Posterior vena cava (tissue), 2 donors: Measurements from ENCODE around the gene RP9. TPM values are rescaled to one million over a fixed set of nuclear protein-coding genes. Genes with fewer than 3 reads are reported as not detected.
"Not testable (repeated sequence)": the region's sequence is repeated elsewhere in the genome, so short reads cannot be mapped to it uniquely, and the experiment has no call there.

Source experiments
- DNase-seq: peaks from one replicate; pipeline ENCODE4 v3.0.0-alpha.2; 2020; ENCODE audit warnings: low spot score
- intact Hi-C, 2 donors: fragments of 100-400 bp; cut with DNase I; formaldehyde crosslinking; loops; one replicate each; pipeline versions ENCODE4 v1.14.1 to v1.14.2; 2022 to 2023
- total RNA-seq, 2 donors: library from RNA; stranded (reverse); fragmentation: NEBNext Ultra II Directional; extraction: Animal tissue kit (Norgen Biotek cat#: 25700); gene quantifications; one replicate each; pipeline ENCODE4 v1.2.1, GENCODE V29; 2021
- donor health status: DM: yes; HTN: yes; CAD: no.
- donor health status: DM: yes; HTN: yes; CAD: no.

RP9 gene
- total RNA-seq, 2 donors from 2014 or later: 9.4 to 10.9 TPM

- no peak for DNase-seq
- intact Hi-C loops: no loop called here
Measured at GRCh38 chr7:33108554-33109004, 625 bp downstream of the RP9 start.

DNA sequence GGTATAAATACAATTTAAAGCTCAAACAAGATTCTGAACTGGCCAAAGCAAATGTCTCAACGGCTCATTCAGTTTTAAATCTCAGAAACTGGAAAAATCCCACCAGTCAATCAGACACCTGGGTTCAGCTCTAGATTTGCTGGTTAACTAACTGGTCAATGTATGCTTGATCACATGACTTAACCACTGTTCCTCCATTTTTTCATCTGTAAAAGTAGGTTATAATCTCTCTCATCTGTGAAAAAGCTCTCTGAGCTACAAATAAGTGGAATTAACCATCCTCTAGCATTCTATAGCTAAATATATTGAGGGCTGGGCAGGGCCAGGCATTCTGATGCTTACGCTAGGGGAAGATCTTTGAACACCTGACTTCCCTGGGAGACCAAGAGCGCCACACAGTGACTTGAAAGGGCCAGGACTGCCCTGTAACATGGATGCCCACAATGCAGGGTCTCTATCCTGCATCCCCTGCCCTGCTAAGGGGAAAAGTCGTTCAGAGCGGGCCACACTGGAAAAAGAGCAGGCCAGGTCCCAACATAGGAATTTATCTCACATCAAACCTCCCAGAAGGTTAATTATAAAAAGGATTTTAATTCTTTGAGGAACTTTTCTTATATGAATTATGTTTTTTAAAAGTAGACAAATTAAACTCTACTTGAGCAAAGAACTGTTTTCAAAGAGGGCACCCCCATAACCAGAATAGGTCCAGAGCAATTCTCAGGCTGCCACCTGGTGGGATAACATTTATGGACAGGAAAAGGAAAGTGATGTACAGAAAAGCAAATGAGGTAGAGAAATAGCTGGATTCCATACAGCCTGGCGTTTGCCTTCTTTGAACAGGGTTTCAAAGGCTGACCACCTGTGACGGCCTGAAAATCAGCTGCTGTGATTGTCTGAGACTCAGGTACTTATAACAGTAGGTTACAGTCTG, 1.8 kb downstream of the RP9 start:
- no peak for DNase-seq
- intact Hi-C loops: no loop called here

- intact Hi-C loops: no loop called here
- no peak for DNase-seq
Measured at GRCh38 chr7:33101906-33102305, 7.3 kb downstream of the RP9 start.

DNA sequence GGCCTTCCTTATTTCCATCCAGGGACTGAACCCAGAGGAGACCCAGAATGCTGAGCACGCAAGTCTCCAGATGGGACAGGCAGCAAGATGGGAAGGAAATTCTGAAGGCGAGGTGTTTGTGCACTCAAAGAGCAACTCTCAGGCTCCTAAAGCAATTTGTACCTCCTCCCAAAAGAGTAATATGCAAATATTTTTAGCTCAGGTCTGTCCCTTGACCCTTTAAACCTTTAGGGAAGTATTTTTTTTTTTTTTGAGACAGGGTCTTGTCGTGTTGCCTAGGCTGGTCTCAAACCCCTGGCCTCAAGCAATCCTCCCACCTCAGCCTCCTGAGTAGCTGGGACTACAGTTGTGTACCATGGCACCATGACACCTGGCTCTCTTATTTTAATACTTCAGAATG, 8.4 kb downstream of the RP9 start:
- intact Hi-C loops: no loop called here
- no peak for DNase-seq

- DNase-seq: no peak
- intact Hi-C loops: no loop called here
Measured at GRCh38 chr7:33099154-33099940, 9.9 kb downstream of the RP9 start.

- DNase-seq, intact Hi-C loops: not testable (repeated sequence)
Measured at GRCh38 chr7:33094745-33095275, 14.4 kb downstream of the RP9 start.

DNA sequence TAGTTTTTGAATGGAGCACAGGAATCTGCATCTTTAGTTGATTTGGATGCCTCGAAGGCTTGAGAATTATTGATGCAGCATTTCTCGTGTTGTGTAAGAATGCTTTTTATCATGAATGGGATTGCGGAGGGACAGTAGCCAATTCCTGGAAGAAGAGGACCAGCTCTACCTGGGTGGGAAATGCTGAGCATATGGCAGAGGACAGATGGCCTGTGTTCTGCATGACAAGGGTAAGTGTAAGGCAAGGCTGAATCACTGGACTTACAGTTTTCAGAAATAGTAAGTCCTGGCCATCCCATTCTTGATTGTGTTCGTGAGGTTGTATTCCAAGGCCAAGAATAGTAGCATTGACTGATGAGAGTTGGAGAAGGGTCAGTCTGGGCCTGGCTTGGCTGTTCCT, 15.9 kb downstream of the RP9 start:
- no peak for DNase-seq
- intact Hi-C loops: no loop called here

DNA sequence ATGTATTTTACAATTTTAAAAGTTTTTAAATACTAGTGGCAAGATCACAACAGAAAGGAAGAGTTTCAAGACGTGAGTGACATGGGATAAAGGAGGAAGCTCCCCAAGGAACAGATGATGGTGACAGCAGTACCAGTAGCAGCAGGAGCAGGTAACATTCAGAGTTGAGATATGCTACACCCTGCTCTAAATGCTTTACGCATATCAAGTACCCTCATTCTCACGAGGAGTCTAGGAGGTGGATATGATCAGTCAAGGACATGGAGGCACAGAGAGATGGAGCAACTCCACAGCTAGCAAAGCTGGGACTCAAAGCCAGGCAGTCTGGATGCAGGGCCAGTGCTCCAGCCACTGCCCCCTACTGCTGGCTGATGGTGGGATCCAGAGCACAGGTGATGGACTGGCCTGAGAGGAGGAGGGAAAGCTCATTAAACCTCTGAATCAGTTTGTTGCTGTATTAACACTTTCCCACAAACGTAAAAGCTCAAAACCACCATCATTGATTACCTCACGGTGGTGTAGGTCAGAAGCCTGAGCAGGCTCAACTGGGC, 17.5 kb downstream of the RP9 start:
- no peak for DNase-seq
- intact Hi-C loops: no loop called here

DNA sequence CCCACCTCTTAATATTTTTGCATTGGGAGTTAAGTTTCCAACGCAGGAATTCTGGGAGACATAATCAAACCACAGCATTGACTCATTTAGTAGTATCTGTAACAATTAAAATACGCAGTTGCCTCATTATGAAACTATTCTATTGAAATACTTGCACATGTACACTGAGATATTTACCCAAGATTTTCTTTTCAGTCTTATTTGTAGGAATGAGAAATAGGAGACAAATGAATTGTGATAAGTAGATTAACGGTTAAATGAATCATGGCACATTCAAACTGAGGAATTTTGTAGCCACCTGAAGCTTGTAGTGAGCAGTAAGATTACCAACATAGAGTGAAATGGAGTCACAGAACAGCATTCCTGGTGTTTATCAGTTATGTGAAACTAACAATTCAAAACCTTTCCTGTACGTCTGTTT, 18.1 kb downstream of the RP9 start:
- intact Hi-C loops: no loop called here
- no peak for DNase-seq

DNA sequence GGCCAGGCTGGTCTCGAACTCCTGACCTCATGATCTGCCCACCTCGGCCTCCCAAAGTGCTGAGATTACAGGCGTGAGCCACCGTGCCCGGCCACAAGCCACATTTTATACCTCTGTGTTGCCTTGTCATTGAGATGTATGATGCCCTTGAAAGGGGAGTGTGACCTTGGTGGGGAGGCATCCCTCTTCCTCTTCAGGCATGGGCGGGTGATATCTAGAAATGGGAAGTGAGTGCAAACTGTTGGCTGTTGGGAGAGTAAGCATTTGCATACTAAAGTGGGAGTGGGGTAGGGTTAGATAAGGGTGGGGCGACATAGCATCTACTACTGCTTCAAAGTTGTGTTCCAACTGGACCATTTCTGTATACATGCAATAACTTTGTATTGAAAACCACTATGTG, 20.1 kb downstream of the RP9 start:
- no peak for DNase-seq
- intact Hi-C loops: no loop called here

- intact Hi-C loops: no loop called here
- DNase-seq: no peak
Measured at GRCh38 chr7:33087858-33088257, 21.3 kb downstream of the RP9 start.

GRCh38 chr7:33087356-33087755, 21.8 kb downstream of the RP9 start:
- no peak for DNase-seq
- intact Hi-C loops: no loop called here

DNA sequence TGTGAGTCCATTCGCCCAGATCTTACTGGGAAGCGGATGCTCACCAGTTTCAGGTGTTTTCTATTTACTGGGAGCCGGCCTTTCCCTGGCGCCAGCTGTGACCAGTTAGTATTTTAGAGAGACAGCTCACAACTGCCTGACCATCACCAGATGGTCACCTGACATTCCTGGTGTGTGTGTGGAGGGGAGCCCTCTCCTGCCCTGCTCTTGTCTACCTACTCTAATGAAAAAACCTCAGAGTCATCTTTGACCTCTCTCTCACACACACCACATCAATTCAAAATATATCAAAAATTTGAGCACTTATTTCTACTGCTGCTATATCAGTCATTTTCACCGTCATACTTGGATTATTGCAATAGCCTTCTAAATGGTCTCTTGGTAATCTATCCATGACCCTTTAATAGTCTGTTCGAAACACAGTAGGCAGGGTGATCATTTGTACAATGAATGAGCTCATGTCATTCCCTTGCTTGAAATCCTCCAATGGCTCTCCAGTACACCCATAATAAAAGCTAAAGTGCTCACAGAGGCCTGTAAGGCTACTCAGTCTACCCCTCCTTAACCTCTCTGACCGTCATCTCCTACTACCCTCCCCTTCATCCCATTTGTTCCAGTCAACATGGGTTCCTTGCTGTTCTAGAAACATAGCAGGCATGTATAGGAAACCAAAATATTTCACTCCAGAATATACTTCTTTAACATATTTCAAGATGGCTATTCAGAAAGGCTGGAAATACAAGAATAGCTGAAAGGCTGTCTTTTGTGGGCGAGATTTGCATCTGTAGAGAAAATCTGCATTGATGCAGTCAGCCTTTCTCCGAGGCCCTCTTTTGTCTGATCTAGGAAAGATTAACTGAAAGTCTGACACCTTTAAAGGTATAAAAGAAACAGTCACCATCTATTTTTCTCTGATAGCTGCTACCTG, 29.2 kb downstream of the RP9 start:
- intact Hi-C loops: no loop called here
- no peak for DNase-seq

GRCh38 chr7:33079096-33079495, 30.1 kb downstream of the RP9 start:
- no peak for DNase-seq

GRCh38 chr7:33076737-33077136, 32.5 kb downstream of the RP9 start:
- DNase-seq: no peak
- intact Hi-C loops: no loop called here

More at GRCh38 chr7:33079096-33079495, 30.1 kb downstream of the RP9 start:
- intact Hi-C loops: no loop called here

DNA sequence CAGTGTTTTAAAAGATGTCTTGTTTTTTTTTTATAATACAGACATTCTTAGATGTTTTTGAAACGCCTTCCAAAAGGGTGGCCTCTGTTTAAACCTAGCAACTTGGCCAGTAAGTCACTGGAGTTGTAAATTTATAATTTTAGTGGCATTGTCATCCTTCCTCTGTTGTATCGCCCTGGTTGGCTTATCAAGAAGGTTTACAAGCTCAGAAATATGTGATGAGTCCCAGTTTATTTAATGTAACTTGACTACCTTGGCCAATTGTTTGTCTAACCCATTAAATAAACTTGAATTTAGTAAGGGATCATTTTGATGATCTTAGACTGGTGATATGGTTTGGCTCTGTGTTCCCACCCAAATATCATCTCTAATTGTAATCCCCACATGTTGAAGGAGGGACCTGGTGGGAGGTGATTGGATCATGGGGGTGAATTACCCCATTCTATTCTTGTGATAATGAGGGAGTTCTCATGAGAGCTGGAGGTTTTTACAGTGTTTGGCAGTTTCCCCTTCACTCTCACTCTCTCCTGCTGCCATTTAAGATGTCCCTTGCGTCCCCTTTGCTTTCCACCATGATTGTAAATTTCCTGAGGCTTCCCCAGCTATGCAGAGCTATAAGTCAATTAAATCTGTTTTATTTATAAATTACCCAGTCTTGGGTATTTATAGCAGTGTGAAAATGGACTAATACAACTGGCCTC, 33.2 kb downstream of the RP9 start:
- intact Hi-C loops: no loop called here

DNA sequence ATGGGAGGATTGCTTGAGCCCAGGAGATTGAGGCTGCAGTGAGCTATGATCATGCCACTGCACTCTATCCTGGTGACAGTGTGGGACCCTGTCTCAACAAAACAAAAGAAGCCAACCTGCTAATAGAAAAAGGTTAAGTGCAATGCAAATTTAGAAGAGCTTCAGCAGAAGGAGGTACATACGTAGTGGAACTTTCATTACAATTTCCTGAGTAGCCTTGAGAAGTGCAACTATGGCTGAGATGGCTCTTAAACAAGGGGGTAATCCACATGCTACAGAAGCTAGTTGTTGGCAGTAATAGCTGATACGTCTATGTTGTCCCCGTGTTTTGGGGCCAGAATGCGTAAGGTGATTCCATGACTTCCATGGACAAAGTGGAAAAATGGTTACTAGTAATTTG, 36.0 kb downstream of the RP9 start:
- no peak for DNase-seq
- intact Hi-C loops: no loop called here

More for the DNA sequence above, 33.2 kb downstream of the RP9 start:
- no peak for DNase-seq

DNA sequence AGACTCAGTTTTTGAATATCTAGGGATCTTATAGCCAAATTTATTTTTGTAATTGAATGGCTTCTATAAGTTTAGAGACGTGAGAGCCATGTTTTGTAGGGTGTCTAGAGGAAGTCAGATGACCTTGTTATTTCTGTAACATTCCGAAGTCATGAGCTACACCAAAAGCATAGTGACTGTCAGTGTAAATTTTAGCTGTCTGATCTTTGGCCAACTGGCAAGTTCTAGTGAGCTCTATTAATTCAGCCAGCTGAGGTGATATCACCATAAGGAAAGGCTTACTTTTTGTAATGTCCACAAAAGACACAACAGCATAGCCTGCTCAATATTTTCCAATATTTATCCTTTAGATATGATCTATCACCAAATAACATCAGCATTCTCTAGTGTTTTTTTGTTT, 36.7 kb downstream of the RP9 start:
- DNase-seq: no peak
- intact Hi-C loops: no loop called here
